Spleen (tissue), 11 donors: ENCODE results near the gene RAB11FIP4. TPM values are rescaled to one million over a fixed set of nuclear protein-coding genes. Genes with fewer than 3 reads are reported as not detected.

Experiments used
- DNase-seq: peaks from one replicate; pipeline ENCODE4 v3.0.0-alpha.2; 2020
- H3K27ac ChIP-seq, 8 donors: fragments of 200-600 bp; sonication (generic) in 7 of 8; 1 replicate in 4 of 8; 2 replicates in 4 of 8; pipeline versions ENCODE4 v1.5.0 to v1.8.0; 2016 to 2021; ENCODE audit warnings: inconsistent platforms in 4 of 8, mild to moderate bottlenecking in 4 of 8, moderate library complexity in 1 of 8
- H3K27me3 ChIP-seq, 7 donors: fragments of 200-600 bp; sonication (generic) in 6 of 7; replicated peaks in 1 of 7; 1 replicate in 4 of 7; 2 replicates in 3 of 7; pipeline versions ENCODE4 v1.5.0 to v1.8.0; 2016 to 2021; ENCODE audit warnings: inconsistent platforms in 3 of 7, mild to moderate bottlenecking in 1 of 7
- H3K36me3 ChIP-seq, 6 donors: fragments of 200-600 bp; sonication (generic) in 5 of 6; 1 replicate in 4 of 6; 2 replicates in 2 of 6; pipeline versions ENCODE4 v1.5.0 to v1.8.0; 2016 to 2021; ENCODE audit warnings: inconsistent platforms in 2 of 6
- H3K4me1 ChIP-seq, 6 donors: fragments of 200-600 bp; sonication (generic) in 5 of 6; 1 replicate in 3 of 6; 2 replicates in 3 of 6; pipeline versions ENCODE4 v1.5.0 to v1.8.0; 2016 to 2021; ENCODE audit warnings: inconsistent platforms in 3 of 6
- H3K4me3 ChIP-seq, 8 donors: fragments of 200-600 bp; sonication (generic) in 7 of 8; 1 replicate in 4 of 8; 2 replicates in 4 of 8; pipeline versions ENCODE4 v1.5.0 to v1.8.0; 2016 to 2021; ENCODE audit warnings: inconsistent platforms in 4 of 8, mild to moderate bottlenecking in 4 of 8, moderate library complexity in 2 of 8
- H3K9me3 ChIP-seq, 8 donors: fragments of 200-600 bp; sonication (generic) in 7 of 8; 1 replicate in 4 of 8; 2 replicates in 4 of 8; pipeline versions ENCODE4 v1.5.0 to v1.8.0; 2016 to 2021; ENCODE audit warnings: inconsistent platforms in 4 of 8
- CTCF ChIP-seq, 11 experiments: fragments of 200-600 bp in 7 of 11; fragments of 450-650 bp in 4 of 11; sonication (generic) in 4 of 11; IDR thresholded peaks in 8 of 11; conservative IDR thresholded peaks in 3 of 11; 1 replicate in 7 of 11; 2 replicates in 4 of 11; pipeline versions ENCODE4 v1.4.0 to v1.8.0; 2016 to 2021; ENCODE audit warnings: antibody characterized with exemption in 11 of 11, inconsistent platforms in 4 of 11, mild to moderate bottlenecking in 1 of 11
- POLR2A ChIP-seq, 3 donors: fragments of 450-650 bp; IDR thresholded peaks; one replicate each; pipeline ENCODE4 v1.5.1; 2017; ENCODE audit warnings: antibody characterized with exemption in 3 of 3, mild to moderate bottlenecking in 1 of 3
- POLR2AphosphoS5 ChIP-seq, 3 donors: sonication (generic); formaldehyde crosslinking; IDR thresholded peaks; one replicate each; pipeline ENCODE4 v1.5.1; 2017; ENCODE audit warnings: antibody characterized with exemption in 3 of 3
- WGBS, 5 donors: extraction: QIAGEN DNeasy Blood & Tissue Kit in 3 of 5; methylation state at CpG; one replicate each; pipeline versions ENCODE4 v1.1.5 to v1.1.7; 2013 to 2018; 5-methylcytosine and 5-hydroxymethylcytosine counted together
- intact Hi-C: fragments of 100-400 bp; cut with DNase I; formaldehyde crosslinking; loops from one replicate; pipeline ENCODE4 v1.15.0; 2023; ENCODE audit warnings: low total_unique reads
- polyA plus RNA-seq, 3 donors: library from polyadenylated mRNA; stranded (reverse); fragments of 200-250 nt; gene quantifications; one replicate each; pipeline ENCODE4 v1.2.1, GENCODE V29; 2013
- total RNA-seq, 7 donors: library from RNA; depleted of rRNA in 3 of 7; stranded (reverse); fragments of >200 nt in 3 of 7; fragmentation: NEBNext Ultra II Directional in 4 of 7; extraction: Animal tissue kit (Norgen Biotek cat#: 25700) in 4 of 7; gene quantifications; one replicate each; pipeline versions ENCODE4 v1.1.0 to v1.2.1, GENCODE V29; 2016 to 2021
- donor health status: healthy with polysubstance abuse.
- donor health status: DM: no; HTN: no; CAD: no; lungs with moderate emphysema.
- donor health status: DM: no; HTN: no; CAD: no.
- donor health status: Bipolar disorder and iron deficiency.
- donor health status: healthy.
- donor health status: DM: no; HTN: no; CAD: no.
- donor health status: DM: yes; HTN: yes; CAD: no.

The RAB11FIP4 gene
- total and polyA plus RNA-seq, 10 donors = 5.5 to 25.2 (median 20.9) TPM

- Histone ChIP-seq H3K36me3 (no peaks in the 10 kb centered on the region), H3K4me3 (no peak overlapping the region), H3K9me3 (no peaks in the 10 kb centered on the region), H3K27ac (no peak overlapping the region), H3K4me1 (peaks cover 0 to 9% (median 2%) of the 10 kb centered on the region in 6 donors), H3K27me3 (peaks cover 0 to 17% (median 0%) of the 10 kb centered on the region in 7 donors)
- TF ChIP-seq CTCF (IDR thresholded peaks at IDR 0.05 in 8 of 11, conservative IDR thresholded peaks at IDR 0.05 in 3 of 11) (no peak), POLR2A (IDR thresholded peaks at IDR 0.05) (no peak), POLR2AphosphoS5 (IDR thresholded peaks at IDR 0.05) (no peak)
- intact Hi-C loops = no loop called here
- peak; percentile 39 for DNase-seq
- WGBS, 5 donors = 62 to 79% (median 76%) methylated on average over 4 to 6 of the region's 6 CpGs
Measured at GRCh38 chr17:31412511-31412910, 21.0 kb downstream of the RAB11FIP4 start.

GRCh38 chr17:31413081-31413799 is 21.8 kb downstream of the RAB11FIP4 start:
- TF ChIP-seq CTCF (IDR thresholded peaks at IDR 0.05 in 8 of 11, conservative IDR thresholded peaks at IDR 0.05 in 3 of 11) (no peak), POLR2A (IDR thresholded peaks at IDR 0.05) (no peak), POLR2AphosphoS5 (IDR thresholded peaks at IDR 0.05) (no peak)
- no peaks in the 10 kb centered on the region for H3K36me3 ChIP-seq
- DNase-seq = peak; percentile 31
- peaks cover 0 to 17% (median 0%) of the 10 kb centered on the region in 7 donors for H3K27me3 ChIP-seq
- intact Hi-C loops = no loop called here
- H3K9me3 ChIP-seq = no peaks in the 10 kb centered on the region
- H3K4me1 ChIP-seq = peaks cover 0 to 9% (median 2%) of the 10 kb centered on the region in 6 donors
- no peak overlapping the region for H3K4me3 ChIP-seq
- WGBS, 5 donors = 72 to 83% (median 81%) methylated on average over 14 to 15 of the region's 15 CpGs
- no peak overlapping the region for H3K27ac ChIP-seq

- Histone ChIP-seq H3K4me1 (peaks cover 0 to 9% (median 2%) of the 10 kb centered on the region in 6 donors), H3K9me3 (no peaks in the 10 kb centered on the region), H3K27me3 (peaks cover 0 to 17% (median 0%) of the 10 kb centered on the region in 7 donors), H3K4me3 (no peak overlapping the region), H3K27ac (no peak overlapping the region), H3K36me3 (no peaks in the 10 kb centered on the region)
- TF ChIP-seq CTCF (IDR thresholded peaks at IDR 0.05 in 8 of 11, conservative IDR thresholded peaks at IDR 0.05 in 3 of 11) = no peak
- no peak for TF ChIP-seq POLR2AphosphoS5 (IDR thresholded peaks at IDR 0.05)
- no peak for TF ChIP-seq POLR2A (IDR thresholded peaks at IDR 0.05)
- DNase-seq = peak; percentile 19
- 47 to 76% (median 67%) methylated on average over 12 of the region's 12 CpGs for WGBS, 5 donors
- intact Hi-C loops = no loop called here
Measured at GRCh38 chr17:31413874-31414549, 22.5 kb downstream of the RAB11FIP4 start.

DNA sequence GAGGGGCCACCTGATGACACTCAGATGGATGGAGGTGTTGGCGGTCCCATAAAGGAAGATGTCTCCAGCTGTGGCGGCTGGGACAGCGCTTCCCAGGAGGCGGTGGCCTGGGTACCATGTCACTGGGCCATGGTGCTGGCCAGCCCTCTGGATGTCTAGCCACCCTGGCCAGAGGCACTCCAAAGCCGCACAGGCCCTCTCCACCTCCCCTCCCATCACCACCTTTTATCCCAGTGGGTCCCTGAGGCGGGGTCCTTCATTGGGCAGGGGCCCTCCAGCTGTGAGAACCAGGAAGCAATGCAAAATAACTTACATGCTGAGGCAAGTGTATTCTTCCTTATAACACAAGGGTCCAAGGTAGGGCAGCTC is 23.1 kb downstream of the RAB11FIP4 start:
- peak; percentile 39 for DNase-seq
- TF ChIP-seq POLR2A (IDR thresholded peaks at IDR 0.05) (no peak), CTCF (IDR thresholded peaks at IDR 0.05 in 8 of 11, conservative IDR thresholded peaks at IDR 0.05 in 3 of 11) (no peak), POLR2AphosphoS5 (IDR thresholded peaks at IDR 0.05) (no peak)
- intact Hi-C loops = no loop called here

More for the DNA sequence above, 23.1 kb downstream of the RAB11FIP4 start:
- WGBS, 5 donors = 80 to 94% (median 85%) methylated on average over 1 to 6 of the region's 6 CpGs
- no peaks in the 10 kb centered on the region for H3K9me3 ChIP-seq
- peaks cover 0 to 17% (median 0%) of the 10 kb centered on the region in 7 donors for H3K27me3 ChIP-seq
- H3K27ac ChIP-seq = peak overlapping the region in 1 of 8 donors; percentile 15
- H3K36me3 ChIP-seq = no peaks in the 10 kb centered on the region
- peaks cover 0 to 9% (median 2%) of the 10 kb centered on the region in 6 donors for H3K4me1 ChIP-seq
- no peak overlapping the region for H3K4me3 ChIP-seq
